Uterus (tissue), 2 donors: ENCODE measurements around the gene AASDH.

Experiments
- POLR2A ChIP-seq, 2 donors: fragments of 450-650 bp; IDR thresholded peaks; one replicate each; pipeline ENCODE4 v1.6.1; 2016; ENCODE audit warnings: antibody characterized with exemption in 2 of 2, mild to moderate bottlenecking in 1 of 2, moderate library complexity in 1 of 2
- TF ChIP-seq, protein P1 (sequence below), 4 experiments: fragments of 200-600 bp in 2 of 4; fragments of 450-650 bp in 2 of 4; sonication (generic) in 2 of 4; IDR thresholded peaks; one replicate each; pipeline ENCODE4 v1.5.1; 2016 to 2019; ENCODE audit warnings: antibody characterized with exemption in 4 of 4, mild to moderate bottlenecking in 2 of 4, moderate library complexity in 1 of 4

DNA sequence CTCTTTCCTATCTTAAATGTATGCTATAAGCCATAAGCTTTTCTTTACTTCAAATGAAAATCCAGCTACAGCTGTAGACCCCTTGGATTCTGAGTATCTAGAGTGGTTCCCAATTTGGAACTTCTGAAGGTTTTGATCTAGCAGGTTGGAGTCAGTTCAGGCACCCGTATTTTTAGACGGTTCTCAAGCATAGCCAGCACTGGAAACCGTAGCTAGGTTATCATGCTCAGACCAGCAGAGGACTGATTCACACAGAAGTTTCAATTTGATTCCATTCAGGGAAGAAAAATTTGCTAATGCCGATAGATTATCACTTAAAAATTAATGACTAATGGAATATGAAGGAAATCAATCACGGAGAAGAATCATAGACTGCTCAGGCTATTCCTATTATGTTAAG, 36.9 kb upstream of the AASDH start:
- TF ChIP-seq, protein P1, sequence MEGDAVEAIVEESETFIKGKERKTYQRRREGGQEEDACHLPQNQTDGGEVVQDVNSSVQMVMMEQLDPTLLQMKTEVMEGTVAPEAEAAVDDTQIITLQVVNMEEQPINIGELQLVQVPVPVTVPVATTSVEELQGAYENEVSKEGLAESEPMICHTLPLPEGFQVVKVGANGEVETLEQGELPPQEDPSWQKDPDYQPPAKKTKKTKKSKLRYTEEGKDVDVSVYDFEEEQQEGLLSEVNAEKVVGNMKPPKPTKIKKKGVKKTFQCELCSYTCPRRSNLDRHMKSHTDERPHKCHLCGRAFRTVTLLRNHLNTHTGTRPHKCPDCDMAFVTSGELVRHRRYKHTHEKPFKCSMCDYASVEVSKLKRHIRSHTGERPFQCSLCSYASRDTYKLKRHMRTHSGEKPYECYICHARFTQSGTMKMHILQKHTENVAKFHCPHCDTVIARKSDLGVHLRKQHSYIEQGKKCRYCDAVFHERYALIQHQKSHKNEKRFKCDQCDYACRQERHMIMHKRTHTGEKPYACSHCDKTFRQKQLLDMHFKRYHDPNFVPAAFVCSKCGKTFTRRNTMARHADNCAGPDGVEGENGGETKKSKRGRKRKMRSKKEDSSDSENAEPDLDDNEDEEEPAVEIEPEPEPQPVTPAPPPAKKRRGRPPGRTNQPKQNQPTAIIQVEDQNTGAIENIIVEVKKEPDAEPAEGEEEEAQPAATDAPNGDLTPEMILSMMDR (IDR thresholded peaks at IDR 0.05) = no peak
- no peak for TF ChIP-seq POLR2A (IDR thresholded peaks at IDR 0.05)
